Chondrocyte (in vitro differentiated cells): ENCODE data around the gene WAPL. TPM values are rescaled to one million over a fixed set of nuclear protein-coding genes. Genes with fewer than 3 reads are reported as not detected.
"Not testable (repeated sequence)": the region's sequence is repeated elsewhere in the genome, so short reads cannot be mapped to it uniquely, and the experiment has no call there.

Experiments used
- DNase-seq: peaks from one replicate; pipeline ENCODE4 v3.0.0; 2021; ENCODE audit warnings: mixed read lengths, low spot score
- H3K27ac Mint-ChIP-seq: one replicate; pipeline ENCODE4 v1.8.0; 2021; ENCODE audit warnings: mild to moderate bottlenecking, moderate library complexity, mixed read lengths; ENCODE audit not compliant: unreplicated experiment
- H3K27me3 Mint-ChIP-seq: 2 replicates; pipeline ENCODE4 v1.8.0; 2021; ENCODE audit warnings: low read depth, mixed read lengths
- H3K36me3 Mint-ChIP-seq: 2 replicates; pipeline ENCODE4 v1.8.0; 2021; ENCODE audit warnings: low read depth, mixed read lengths
- H3K4me1 Mint-ChIP-seq: 2 replicates; pipeline ENCODE4 v1.8.0; 2021; ENCODE audit warnings: low read depth, mild to moderate bottlenecking, mixed read lengths
- H3K4me3 Mint-ChIP-seq: one replicate; pipeline ENCODE4 v1.8.0; 2021; ENCODE audit warnings: mild to moderate bottlenecking, moderate library complexity, mixed read lengths; ENCODE audit not compliant: unreplicated experiment
- H3K9me3 Mint-ChIP-seq: 2 replicates; pipeline ENCODE4 v1.8.0; 2021; ENCODE audit warnings: low read depth, mixed read lengths
- long read RNA-seq: library from polyadenylated mRNA; stranded (forward); transcript quantifications from one replicate; pipeline ENCODE4 v2.0.0, GENCODE V29; 2021
- total RNA-seq: library from RNA; stranded (reverse); gene quantifications from 3 replicates; pipeline ENCODE4 v1.2.1, GENCODE V29; 2021
- TF ChIP-seq, protein P1 (sequence below): fragments of 200-600 bp; sonication (generic); IDR thresholded peaks from 2 replicates; pipeline ENCODE4 v1.5.0; 2021; ENCODE audit warnings: antibody characterized with exemption, mild to moderate bottlenecking, moderate library complexity

The WAPL gene
- total RNA-seq: 28.6 to 34.3 TPM (median 29.1 TPM) in 3 replicates
- long read RNA-seq, full-length matches to known transcripts: 19 of 40 reads
- long read RNA-seq, partial matches to known transcripts: 5 of 40 reads
- long read RNA-seq, other reads (novel, unspliced or antisense): 16 of 40 reads

DNA sequence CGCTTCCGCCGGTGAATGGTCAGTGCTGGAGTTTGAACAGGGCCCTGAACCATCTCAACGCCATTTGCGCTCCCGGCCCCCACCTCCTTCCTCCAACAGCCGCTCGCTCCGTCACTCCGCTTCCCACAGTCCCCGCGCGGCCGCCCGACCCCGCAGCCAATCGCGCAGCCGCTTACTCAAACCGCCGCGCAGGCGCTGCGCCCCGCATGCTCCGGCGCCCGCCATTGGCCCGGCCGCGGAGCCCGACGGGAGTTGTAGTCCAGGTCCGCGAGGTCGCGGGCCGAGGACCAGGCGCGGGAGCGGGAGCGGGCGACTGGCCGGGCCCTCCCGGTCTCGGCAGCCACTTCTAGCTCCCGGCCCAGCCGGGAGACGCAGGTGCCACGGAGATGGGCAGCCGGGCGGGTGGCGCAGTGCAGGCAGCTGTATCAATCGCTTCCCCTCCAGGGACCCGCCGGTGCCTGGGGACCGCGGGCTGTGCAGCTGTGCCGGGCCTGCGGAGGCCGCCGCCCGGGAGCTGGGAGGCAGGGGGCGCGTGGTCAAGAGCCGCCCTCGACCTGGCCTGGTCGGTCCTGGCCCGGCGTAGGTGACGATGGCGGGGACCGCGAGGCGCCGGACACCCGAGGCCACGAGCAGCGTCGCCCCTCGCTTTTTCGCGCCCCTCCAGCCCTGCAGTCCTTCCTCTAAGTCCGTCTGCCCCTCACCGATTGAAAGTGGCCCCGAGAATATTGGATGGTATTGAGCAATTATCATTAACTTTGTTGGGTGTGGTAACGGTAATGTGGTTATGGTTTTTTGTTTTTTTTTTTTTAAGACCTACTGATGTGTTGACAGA is at the start of gene WAPL:
Gene WAPL, minus strand, starts transcription at position 115 of the 832 bp plus-strand sequence. CDS start 3,723 bp downstream, outside the sequence.
- Mint-ChIP-seq H3K36me3 (peaks cover 7% of the 10 kb centered on the region), H3K27me3 (no peaks in the 10 kb centered on the region), H3K9me3 (no peaks in the 10 kb centered on the region), H3K27ac (peak within 1 kb of the TSS; percentile 93), H3K4me1 (peaks cover 72% of the 10 kb centered on the region), H3K4me3 (peak within 1 kb of the TSS; percentile 96)
- TF ChIP-seq, protein P1, sequence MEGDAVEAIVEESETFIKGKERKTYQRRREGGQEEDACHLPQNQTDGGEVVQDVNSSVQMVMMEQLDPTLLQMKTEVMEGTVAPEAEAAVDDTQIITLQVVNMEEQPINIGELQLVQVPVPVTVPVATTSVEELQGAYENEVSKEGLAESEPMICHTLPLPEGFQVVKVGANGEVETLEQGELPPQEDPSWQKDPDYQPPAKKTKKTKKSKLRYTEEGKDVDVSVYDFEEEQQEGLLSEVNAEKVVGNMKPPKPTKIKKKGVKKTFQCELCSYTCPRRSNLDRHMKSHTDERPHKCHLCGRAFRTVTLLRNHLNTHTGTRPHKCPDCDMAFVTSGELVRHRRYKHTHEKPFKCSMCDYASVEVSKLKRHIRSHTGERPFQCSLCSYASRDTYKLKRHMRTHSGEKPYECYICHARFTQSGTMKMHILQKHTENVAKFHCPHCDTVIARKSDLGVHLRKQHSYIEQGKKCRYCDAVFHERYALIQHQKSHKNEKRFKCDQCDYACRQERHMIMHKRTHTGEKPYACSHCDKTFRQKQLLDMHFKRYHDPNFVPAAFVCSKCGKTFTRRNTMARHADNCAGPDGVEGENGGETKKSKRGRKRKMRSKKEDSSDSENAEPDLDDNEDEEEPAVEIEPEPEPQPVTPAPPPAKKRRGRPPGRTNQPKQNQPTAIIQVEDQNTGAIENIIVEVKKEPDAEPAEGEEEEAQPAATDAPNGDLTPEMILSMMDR: peak; percentile 36
- peak; percentile 98 for DNase-seq

DNA sequence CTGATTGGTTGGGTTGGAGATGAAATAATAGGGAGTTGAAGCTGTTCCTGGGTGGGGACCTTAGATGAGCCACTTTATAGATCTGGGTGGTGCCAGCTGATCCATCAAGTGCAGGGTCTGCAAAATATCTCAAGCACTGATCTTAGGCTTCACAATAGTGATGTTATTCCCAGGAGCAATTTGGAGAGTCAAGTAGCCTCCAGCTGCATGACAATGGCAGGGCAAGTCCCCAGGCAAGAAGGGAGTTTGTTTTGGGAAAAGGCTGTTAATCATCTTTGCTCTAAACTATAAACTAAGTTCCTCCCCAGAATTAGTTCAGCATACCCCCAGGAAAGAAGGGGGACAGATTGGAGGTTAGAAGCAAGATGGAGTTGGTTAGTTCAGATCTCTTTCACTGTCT is 47.7 kb upstream of the WAPL start:
- Mint-ChIP-seq H3K27me3 (peaks cover 7% of the 10 kb centered on the region), H3K4me1 (no peaks in the 10 kb centered on the region), H3K36me3 (peaks cover 4% of the 10 kb centered on the region), H3K27ac (no peak overlapping the region), H3K4me3 (no peak overlapping the region), H3K9me3 (peaks cover 12% of the 10 kb centered on the region)
- DNase-seq: no peak
- TF ChIP-seq, protein P1: no peak

DNA sequence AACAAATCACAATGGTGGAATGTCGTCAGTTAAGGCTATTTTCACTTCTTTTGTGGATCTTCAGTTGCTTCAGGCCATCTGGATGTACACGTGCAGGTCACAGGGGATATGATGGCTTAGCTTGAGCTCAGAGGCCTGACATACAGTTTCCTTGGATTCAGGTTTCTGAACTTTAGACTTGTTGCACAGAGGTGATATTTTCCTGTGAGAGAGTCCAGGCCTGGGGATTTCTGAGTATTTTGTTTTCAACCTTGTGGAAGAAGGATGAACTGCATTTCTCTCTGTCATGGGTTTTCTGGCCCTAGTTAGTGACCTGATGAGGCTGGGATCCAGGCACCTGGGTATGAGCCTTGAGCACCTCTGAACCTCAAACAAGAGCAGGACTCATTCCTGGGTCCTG is 44.9 kb upstream of the WAPL start:
- H3K9me3 Mint-ChIP-seq: peaks cover 12% of the 10 kb centered on the region
- not testable (repeated sequence) for H3K4me3 Mint-ChIP-seq, H3K4me1 Mint-ChIP-seq, H3K36me3 Mint-ChIP-seq, DNase-seq, H3K27ac Mint-ChIP-seq, H3K27me3 Mint-ChIP-seq

DNA sequence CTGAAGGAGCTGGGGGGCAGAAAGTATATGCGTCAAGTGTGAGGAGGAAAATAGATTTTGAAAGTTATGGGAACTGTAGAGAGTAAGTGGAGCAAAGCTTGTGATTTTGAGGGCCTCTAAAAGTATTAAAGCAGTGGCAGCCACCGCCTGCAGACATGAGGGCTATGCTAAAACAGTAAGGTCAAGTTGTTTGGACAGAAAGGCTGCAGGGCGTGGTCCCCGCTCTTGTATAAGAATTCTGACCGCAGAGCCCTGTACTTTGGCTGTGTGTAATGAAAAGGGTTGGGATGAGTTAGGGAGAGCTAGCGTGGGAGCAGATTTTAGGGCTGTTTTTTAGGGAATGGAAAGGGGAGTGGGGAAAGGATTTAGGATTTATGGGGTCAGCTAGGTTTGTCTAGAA is 41.7 kb upstream of the WAPL start:
- H3K9me3 Mint-ChIP-seq, H3K4me1 Mint-ChIP-seq, H3K27ac Mint-ChIP-seq, DNase-seq, H3K4me3 Mint-ChIP-seq, H3K27me3 Mint-ChIP-seq, H3K36me3 Mint-ChIP-seq: not testable (repeated sequence)

- not testable (repeated sequence) for H3K4me1 Mint-ChIP-seq, H3K9me3 Mint-ChIP-seq, H3K36me3 Mint-ChIP-seq, H3K27ac Mint-ChIP-seq, H3K4me3 Mint-ChIP-seq, DNase-seq, H3K27me3 Mint-ChIP-seq
Observed at GRCh38 chr10:86558695-86559094, 37.1 kb upstream of the WAPL start.

DNA sequence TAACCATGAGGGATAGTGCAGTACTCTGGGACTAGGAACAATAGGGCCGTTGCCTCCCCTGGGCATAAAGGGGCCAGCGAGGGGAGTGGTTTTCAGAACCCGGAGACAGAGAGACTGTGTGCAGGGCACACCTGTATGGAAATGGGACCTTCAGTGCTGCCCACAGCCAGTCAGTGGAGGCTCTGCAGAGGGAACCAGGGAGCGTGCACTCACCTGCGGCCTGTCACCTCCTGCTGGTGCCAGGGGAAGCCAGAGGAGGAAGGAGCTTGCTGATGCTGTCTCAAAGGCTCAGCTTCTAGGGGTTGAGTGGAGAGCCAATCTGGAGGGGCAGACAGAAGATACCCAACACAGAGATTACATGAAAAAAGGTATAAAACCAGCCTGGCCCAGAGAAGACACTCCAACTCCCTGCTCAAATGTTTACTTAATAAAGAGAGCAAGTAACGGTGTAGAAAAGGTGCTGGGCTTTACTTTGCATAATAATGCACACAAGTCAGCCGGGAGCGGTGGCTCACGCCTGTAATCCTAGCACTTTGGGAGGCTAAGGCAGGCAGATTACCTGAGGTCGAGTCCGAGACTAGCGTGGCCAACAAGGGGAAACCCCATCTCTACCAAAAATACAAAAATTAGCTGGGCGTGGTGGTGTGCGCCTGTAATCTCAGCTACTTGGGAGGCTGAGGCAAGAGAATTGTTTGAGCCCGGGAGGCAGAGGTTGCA is 35.5 kb upstream of the WAPL start:
- H3K27ac Mint-ChIP-seq: no peak overlapping the region

More for the DNA sequence above, 35.5 kb upstream of the WAPL start:
- Mint-ChIP-seq H3K36me3 (no peaks in the 10 kb centered on the region), H3K4me1 (no peaks in the 10 kb centered on the region), H3K4me3 (no peak overlapping the region), H3K27me3 (no peaks in the 10 kb centered on the region), H3K9me3 (no peaks in the 10 kb centered on the region)
- TF ChIP-seq, protein P1: no peak
- DNase-seq: no peak
